WTC11 (cell line): Measurements from ENCODE around the gene ZNF804A. TPM values are rescaled to one million over a fixed set of nuclear protein-coding genes. Genes with fewer than 3 reads are reported as not detected.

Experiments used
- ATAC-seq: fragments of 200-7000 bp; cut with Tn5 transposase; 2 replicates; pipeline ENCODE4 v1.10.0; 2021; ENCODE audit warnings: mild to moderate bottlenecking, moderate library complexity
- CTCF ChIA-PET: fragments of 300-600 bp; sonication (Branson Sonifier 250); formaldehyde crosslinking; loops from one replicate; lab custom pipeline; 2021; ENCODE audit warnings: antibody characterized with exemption; lab: Charles Lee
- POLR2A ChIA-PET: fragments of 350-600 bp; sonication (Branson Sonifier 250); formaldehyde crosslinking; loops from one replicate; lab custom pipeline; 2021; ENCODE audit warnings: antibody characterized with exemption; lab: Charles Lee
- DNase-seq: peaks from one replicate; pipeline ENCODE4 v3.0.0; 2021; ENCODE audit warnings: low spot score
- H3K27ac Mint-ChIP-seq: 2 replicates; pipeline ENCODE4 v1.8.0; 2021; ENCODE audit warnings: mixed read lengths
- H3K27me3 Mint-ChIP-seq: 2 replicates; pipeline ENCODE4 v1.8.0; 2021; ENCODE audit warnings: low read depth, mild to moderate bottlenecking, moderate library complexity, mixed read lengths
- H3K36me3 Mint-ChIP-seq: 2 replicates; pipeline ENCODE4 v1.8.0; 2021; ENCODE audit warnings: mixed read lengths
- H3K4me1 Mint-ChIP-seq: 2 replicates; pipeline ENCODE4 v1.8.0; 2022; ENCODE audit warnings: mixed read lengths
- H3K4me3 Mint-ChIP-seq: 2 replicates; pipeline ENCODE4 v1.8.0; 2021; ENCODE audit warnings: mild to moderate bottlenecking, moderate library complexity, mixed read lengths
- H3K9me3 Mint-ChIP-seq: 2 replicates; pipeline ENCODE4 v1.8.0; 2021; ENCODE audit warnings: mixed read lengths
- AFF4 ChIP-seq: sonication (generic); formaldehyde crosslinking; IDR thresholded peaks from 2 replicates; pipeline ENCODE4 v1.8.1; 2023; ENCODE audit warnings: mild to moderate bottlenecking, missing genetic modification reagents, borderline replicate concordance
- CREM ChIP-seq: sonication (generic); formaldehyde crosslinking; IDR thresholded peaks from 2 replicates; pipeline ENCODE4 v1.8.1; 2022; ENCODE audit warnings: mild to moderate bottlenecking, missing genetic modification reagents, moderate library complexity
- EMX1 ChIP-seq: fragments of 250-450 bp; sonication (Bioruptor Pico); IDR thresholded peaks from 2 replicates; pipeline ENCODE4 v1.8.0; 2021; ENCODE audit warnings: mild to moderate bottlenecking
- FOXK1 ChIP-seq: sonication (generic); formaldehyde crosslinking; IDR thresholded peaks from 2 replicates; pipeline ENCODE4 v1.8.0; 2022; ENCODE audit warnings: mild to moderate bottlenecking, moderate library complexity, missing genetic modification reagents
- HMGA2 ChIP-seq: fragments of 250-450 bp; sonication (Bioruptor Pico); IDR thresholded peaks from 2 replicates; pipeline ENCODE4 v1.4.0; 2021; ENCODE audit warnings: mild to moderate bottlenecking, moderate library complexity
- JAZF1 ChIP-seq: fragments of 250-450 bp; sonication (Bioruptor Pico); IDR thresholded peaks from 2 replicates; pipeline ENCODE4 v1.9.0; 2021; ENCODE audit warnings: moderate library complexity, mild to moderate bottlenecking, inconsistent platforms
- MLX ChIP-seq: sonication (generic); formaldehyde crosslinking; IDR thresholded peaks from 2 replicates; pipeline ENCODE4 v1.8.1; 2023; ENCODE audit warnings: mild to moderate bottlenecking, missing genetic modification reagents, moderate library complexity
- NFE2L1 ChIP-seq: sonication (generic); formaldehyde crosslinking; IDR thresholded peaks from 2 replicates; pipeline ENCODE4 v1.8.1; 2023; ENCODE audit warnings: missing genetic modification reagents
- USF2 ChIP-seq: sonication (generic); formaldehyde crosslinking; IDR thresholded peaks from 2 replicates; pipeline ENCODE4 v1.8.1; 2023; ENCODE audit warnings: mild to moderate bottlenecking, missing genetic modification reagents, moderate library complexity
- ZNF232 ChIP-seq: sonication (generic); formaldehyde crosslinking; IDR thresholded peaks from 2 replicates; pipeline ENCODE4 v1.8.0; 2022; ENCODE audit warnings: mild to moderate bottlenecking, missing genetic modification reagents
- ZNF425 ChIP-seq: fragments of 250-450 bp; sonication (Bioruptor Pico); conservative IDR thresholded peaks from 2 replicates; pipeline ENCODE4 v1.9.0; 2021; ENCODE audit warnings: mild to moderate bottlenecking
- total RNA-seq: library from RNA; stranded (reverse); gene quantifications from 3 replicates; pipeline ENCODE4 v1.2.3, GENCODE V29; 2021
- TF ChIP-seq, protein P1 (sequence below): sonication (generic); formaldehyde crosslinking; IDR thresholded peaks from 2 replicates; pipeline ENCODE4 v1.8.1; 2023; ENCODE audit warnings: mild to moderate bottlenecking, missing genetic modification reagents
- TF ChIP-seq, protein P2 (sequence below): sonication (generic); formaldehyde crosslinking; conservative IDR thresholded peaks from 2 replicates; pipeline ENCODE4 v1.8.1; 2023; ENCODE audit warnings: mild to moderate bottlenecking, low read depth, missing genetic modification reagents, moderate library complexity
- TF ChIP-seq, protein P3 (sequence below): sonication (generic); formaldehyde crosslinking; IDR thresholded peaks from 2 replicates; pipeline ENCODE4 v1.8.1; 2023; ENCODE audit warnings: mild to moderate bottlenecking, missing genetic modification reagents
- TF ChIP-seq, protein P4 (sequence below): sonication (generic); formaldehyde crosslinking; IDR thresholded peaks from 2 replicates; pipeline ENCODE4 v1.8.0; 2023; ENCODE audit warnings: missing genetic modification reagents

Gene ZNF804A
- total RNA-seq, 1 experiment from 2014 or later = not detected

DNA sequence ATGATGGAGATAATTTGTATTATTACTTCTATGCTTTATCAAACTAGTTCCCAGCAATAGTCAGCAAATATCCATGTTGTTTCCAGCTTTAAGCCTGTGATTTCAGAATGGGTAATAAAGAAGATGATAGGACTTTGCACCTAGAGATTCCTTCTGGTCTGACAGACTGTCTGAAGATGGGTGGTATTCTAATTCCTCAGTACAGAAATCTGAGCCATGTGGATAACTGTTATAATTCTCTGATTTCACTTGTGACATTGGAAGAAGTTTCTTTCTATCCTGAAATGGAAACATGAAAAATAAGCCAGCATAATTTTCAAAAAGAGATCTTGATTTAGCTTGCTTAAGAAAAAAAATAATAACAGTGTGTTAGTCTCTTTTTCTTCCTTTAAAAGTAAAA, 130.1 kb downstream of the ZNF804A start:
- no peak for TF ChIP-seq EMX1 (CRISPR knock-in tag)
- TF ChIP-seq, protein P1, sequence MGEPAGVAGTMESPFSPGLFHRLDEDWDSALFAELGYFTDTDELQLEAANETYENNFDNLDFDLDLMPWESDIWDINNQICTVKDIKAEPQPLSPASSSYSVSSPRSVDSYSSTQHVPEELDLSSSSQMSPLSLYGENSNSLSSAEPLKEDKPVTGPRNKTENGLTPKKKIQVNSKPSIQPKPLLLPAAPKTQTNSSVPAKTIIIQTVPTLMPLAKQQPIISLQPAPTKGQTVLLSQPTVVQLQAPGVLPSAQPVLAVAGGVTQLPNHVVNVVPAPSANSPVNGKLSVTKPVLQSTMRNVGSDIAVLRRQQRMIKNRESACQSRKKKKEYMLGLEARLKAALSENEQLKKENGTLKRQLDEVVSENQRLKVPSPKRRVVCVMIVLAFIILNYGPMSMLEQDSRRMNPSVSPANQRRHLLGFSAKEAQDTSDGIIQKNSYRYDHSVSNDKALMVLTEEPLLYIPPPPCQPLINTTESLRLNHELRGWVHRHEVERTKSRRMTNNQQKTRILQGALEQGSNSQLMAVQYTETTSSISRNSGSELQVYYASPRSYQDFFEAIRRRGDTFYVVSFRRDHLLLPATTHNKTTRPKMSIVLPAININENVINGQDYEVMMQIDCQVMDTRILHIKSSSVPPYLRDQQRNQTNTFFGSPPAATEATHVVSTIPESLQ (CRISPR knock-in tag) = no peak
- TF ChIP-seq HMGA2 (CRISPR knock-in tag) = no peak
- TF ChIP-seq ZNF232 (CRISPR knock-in tag) = no peak
- TF ChIP-seq, protein P2, sequence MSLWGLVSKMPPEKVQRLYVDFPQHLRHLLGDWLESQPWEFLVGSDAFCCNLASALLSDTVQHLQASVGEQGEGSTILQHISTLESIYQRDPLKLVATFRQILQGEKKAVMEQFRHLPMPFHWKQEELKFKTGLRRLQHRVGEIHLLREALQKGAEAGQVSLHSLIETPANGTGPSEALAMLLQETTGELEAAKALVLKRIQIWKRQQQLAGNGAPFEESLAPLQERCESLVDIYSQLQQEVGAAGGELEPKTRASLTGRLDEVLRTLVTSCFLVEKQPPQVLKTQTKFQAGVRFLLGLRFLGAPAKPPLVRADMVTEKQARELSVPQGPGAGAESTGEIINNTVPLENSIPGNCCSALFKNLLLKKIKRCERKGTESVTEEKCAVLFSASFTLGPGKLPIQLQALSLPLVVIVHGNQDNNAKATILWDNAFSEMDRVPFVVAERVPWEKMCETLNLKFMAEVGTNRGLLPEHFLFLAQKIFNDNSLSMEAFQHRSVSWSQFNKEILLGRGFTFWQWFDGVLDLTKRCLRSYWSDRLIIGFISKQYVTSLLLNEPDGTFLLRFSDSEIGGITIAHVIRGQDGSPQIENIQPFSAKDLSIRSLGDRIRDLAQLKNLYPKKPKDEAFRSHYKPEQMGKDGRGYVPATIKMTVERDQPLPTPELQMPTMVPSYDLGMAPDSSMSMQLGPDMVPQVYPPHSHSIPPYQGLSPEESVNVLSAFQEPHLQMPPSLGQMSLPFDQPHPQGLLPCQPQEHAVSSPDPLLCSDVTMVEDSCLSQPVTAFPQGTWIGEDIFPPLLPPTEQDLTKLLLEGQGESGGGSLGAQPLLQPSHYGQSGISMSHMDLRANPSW (CRISPR knock-in tag) = no peak
- TF ChIP-seq MLX = no peak
- no peak for TF ChIP-seq CREM
- TF ChIP-seq, protein P3, sequence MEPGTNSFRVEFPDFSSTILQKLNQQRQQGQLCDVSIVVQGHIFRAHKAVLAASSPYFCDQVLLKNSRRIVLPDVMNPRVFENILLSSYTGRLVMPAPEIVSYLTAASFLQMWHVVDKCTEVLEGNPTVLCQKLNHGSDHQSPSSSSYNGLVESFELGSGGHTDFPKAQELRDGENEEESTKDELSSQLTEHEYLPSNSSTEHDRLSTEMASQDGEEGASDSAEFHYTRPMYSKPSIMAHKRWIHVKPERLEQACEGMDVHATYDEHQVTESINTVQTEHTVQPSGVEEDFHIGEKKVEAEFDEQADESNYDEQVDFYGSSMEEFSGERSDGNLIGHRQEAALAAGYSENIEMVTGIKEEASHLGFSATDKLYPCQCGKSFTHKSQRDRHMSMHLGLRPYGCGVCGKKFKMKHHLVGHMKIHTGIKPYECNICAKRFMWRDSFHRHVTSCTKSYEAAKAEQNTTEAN (CRISPR knock-in tag) = no peak
- no peak for TF ChIP-seq AFF4 (CRISPR knock-in tag)
- no peak for TF ChIP-seq JAZF1 (CRISPR knock-in tag)
- TF ChIP-seq USF2 = no peak
- TF ChIP-seq NFE2L1 (CRISPR knock-in tag) = no peak
- no peak for TF ChIP-seq ZNF425 (CRISPR knock-in tag)
- no peak for TF ChIP-seq FOXK1 (CRISPR knock-in tag)
- TF ChIP-seq, protein P4, sequence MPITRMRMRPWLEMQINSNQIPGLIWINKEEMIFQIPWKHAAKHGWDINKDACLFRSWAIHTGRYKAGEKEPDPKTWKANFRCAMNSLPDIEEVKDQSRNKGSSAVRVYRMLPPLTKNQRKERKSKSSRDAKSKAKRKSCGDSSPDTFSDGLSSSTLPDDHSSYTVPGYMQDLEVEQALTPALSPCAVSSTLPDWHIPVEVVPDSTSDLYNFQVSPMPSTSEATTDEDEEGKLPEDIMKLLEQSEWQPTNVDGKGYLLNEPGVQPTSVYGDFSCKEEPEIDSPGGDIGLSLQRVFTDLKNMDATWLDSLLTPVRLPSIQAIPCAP (CRISPR knock-in tag) = no peak
- DNase-seq (no peak), ATAC-seq (no peak)
- ChIA-PET CTCF (no interaction called here), POLR2A (no interaction called here)
- Mint-ChIP-seq H3K27me3 (no peaks in the 10 kb centered on the region), H3K4me3 (no peak overlapping the region), H3K27ac (no peak overlapping the region), H3K36me3 (no peaks in the 10 kb centered on the region), H3K9me3 (no peaks in the 10 kb centered on the region), H3K4me1 (no peaks in the 10 kb centered on the region)
